NOMO-1 treated with DMSO at 0.1 percent for 48 hours (cell line): ENCODE measurements around the gene NBPF3.

Source experiments
- DNase-seq: peaks from one replicate; lab custom pipeline; 2025; ENCODE audit not compliant: unreplicated experiment; lab: John Stamatoyannopoulos, UW

Gene NBPF3

GRCh38 chr1:21491488-21492355, 51.8 kb downstream of the NBPF3 start:
- DNase-seq, result no peak

- DNase-seq, result no peak
These were observed 52.4 kb downstream of the NBPF3 start for GRCh38 chr1:21492356-21492625.

DNA sequence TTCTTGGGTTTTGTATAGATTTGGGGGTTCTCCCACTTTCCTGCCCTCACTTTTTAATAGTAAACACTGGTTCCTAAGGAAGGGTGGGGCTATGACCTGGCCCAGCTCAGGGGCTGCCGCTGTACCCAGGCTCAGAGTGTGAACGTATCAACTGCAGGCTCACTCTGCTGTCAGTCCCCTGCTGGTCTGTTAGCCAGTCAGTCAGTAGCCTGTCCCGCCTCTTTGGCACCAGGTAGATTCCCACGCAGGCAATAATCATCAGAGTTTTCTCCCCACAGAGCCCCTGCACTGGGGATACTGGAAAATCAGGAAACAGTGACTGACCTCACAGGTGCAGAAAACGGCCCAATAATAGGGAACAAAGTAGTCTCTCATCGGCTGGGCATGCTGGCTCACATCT, 54.3 kb downstream of the NBPF3 start:
- no peak for DNase-seq

DNA sequence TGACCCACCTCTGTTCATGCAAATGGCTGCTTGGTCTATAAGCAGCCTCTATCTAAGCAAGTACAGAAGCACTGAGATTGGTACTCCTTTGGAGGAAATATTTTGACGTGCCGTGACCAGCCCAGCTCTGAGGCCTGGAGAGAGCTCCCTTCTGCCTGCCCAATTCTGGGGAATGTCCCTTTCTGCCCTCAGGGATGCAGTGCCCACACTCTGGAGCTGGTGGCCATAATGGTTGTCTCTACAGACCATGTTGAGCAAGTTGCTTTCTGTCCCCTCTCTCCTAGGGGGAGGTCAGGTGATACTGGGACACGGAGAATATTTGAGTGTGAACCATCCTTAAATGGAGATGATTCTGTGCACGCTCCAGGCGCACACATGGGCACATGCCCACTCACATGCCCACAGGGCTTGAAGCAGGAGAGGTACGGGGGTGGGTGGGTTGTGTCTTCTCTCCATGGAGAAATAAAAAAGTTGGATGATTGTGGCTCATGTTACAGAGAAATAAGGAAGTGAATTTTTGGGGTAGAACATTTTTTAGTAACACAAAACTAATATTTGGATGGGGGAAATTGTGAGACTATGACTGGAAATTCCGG, 55.4 kb downstream of the NBPF3 start:
- no peak for DNase-seq

DNA sequence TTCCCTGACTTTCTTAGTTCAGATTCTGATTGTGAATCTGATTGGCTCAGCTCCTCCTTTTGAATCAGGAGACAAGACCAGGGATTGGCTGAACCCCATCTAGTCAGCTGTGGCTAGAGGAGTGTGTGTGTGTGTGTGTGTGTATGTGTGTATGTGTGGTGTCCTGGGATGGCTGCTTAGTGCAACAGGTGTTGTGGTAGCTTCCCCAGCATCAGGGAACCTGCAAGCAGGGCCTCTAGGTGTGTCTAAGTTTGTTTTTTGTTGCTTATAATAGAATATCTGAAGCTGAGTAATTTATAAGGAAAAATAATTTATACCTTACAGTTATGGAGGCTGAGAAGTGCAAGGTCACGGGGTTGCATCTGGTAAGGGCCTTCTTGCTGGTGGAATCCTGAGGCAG, 56.1 kb downstream of the NBPF3 start:
- no peak for DNase-seq

DNA sequence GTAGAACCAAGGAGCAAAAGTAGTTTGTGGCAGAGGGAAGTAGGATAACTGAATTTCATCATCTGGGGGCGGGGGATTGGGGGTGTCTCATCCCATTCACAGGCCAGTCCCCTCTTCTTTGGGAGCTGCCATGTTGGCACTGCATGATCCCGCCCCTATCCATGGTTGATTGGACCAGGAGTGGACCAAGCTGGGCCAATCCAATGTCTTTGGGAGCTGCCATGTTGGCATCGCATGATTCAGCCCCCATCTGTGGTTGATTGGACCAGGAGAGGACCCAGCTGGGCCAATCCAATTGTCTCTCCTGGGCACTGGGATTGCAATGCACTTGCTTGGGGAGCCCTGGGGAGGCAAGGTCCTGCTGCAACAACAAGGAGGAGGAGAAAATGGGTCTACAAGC, 56.9 kb downstream of the NBPF3 start:
- DNase-seq, result no peak

- DNase-seq, result no peak
These were observed 57.6 kb downstream of the NBPF3 start for GRCh38 chr1:21497466-21498061.

DNA sequence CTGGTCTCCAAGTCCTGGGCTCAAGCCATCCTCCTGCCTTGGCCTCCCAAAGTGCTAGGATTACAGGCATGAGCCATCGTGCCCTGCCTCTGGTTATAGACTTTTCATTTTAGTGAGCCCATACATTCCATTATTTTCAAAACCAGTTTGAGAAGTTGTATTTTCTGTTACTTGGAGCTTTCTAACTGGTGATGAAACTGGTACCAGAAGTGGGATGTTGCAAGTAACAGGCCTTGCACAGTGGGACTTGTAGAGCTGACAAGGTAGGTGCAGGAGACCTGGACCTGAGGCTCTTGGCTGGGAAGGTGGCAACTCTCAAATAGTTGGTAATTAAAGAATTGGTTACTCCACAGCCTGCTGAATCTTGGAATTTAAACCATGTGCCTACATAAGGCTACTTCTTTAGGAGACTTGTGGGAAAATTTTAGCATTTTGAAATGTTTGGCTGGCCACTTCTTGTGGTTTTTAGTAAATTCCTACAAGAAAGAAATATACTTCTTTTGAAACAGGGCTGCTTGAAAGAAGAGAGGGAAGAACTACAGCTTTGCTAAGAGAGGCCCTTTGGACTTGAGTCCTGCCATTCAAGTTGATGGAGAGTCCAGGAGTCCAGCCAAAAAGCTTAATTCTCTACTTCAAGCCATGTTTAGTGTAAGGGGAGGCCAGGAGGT, 59.5 kb downstream of the NBPF3 start:
- no peak for DNase-seq

- no peak for DNase-seq
These were observed 63.9 kb downstream of the NBPF3 start for GRCh38 chr1:21503706-21504377.

GRCh38 chr1:21506804-21507203, 66.9 kb downstream of the NBPF3 start:
- DNase-seq, result no peak

- no peak for DNase-seq
These were observed 67.8 kb downstream of the NBPF3 start for GRCh38 chr1:21507511-21508270.

DNA sequence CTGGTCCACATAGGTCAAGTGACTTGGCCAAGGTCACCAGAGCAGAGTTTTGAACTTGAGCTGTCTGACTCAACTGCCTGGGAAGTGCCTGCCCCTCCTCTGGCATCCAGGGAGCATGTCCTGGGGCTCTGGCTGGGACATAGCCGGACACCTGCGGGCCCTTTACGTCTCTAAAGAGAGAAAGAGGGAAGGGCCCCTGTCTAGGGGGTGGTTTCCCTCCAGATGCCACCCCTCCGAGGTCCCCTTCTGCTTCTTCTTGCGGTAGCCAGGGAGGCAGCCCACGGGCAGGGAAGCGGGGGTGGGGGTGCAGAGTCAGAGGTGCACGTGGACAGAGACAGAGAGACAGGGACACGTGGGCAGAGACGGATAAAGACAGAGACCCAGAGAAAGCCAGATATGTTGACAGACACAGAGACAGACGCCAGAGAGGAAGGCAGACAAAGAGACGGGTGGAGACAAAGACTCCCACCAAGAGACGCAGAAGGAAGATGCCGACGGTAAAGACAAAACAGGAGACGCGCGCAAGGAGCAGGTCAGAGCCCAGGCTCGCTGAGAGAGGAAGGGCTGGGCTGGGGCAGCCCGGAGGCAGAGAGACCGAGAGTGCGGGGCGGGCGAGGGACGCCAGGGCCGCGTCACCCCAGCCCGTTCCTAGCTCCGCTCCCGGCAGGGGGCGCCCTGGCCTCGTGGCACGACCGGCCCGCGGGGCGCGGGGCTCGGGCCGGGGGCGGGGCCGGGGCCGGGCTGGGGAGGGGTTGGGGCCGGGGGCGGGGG, 68.8 kb downstream of the NBPF3 start:
- peak; percentile 23 for DNase-seq

DNA sequence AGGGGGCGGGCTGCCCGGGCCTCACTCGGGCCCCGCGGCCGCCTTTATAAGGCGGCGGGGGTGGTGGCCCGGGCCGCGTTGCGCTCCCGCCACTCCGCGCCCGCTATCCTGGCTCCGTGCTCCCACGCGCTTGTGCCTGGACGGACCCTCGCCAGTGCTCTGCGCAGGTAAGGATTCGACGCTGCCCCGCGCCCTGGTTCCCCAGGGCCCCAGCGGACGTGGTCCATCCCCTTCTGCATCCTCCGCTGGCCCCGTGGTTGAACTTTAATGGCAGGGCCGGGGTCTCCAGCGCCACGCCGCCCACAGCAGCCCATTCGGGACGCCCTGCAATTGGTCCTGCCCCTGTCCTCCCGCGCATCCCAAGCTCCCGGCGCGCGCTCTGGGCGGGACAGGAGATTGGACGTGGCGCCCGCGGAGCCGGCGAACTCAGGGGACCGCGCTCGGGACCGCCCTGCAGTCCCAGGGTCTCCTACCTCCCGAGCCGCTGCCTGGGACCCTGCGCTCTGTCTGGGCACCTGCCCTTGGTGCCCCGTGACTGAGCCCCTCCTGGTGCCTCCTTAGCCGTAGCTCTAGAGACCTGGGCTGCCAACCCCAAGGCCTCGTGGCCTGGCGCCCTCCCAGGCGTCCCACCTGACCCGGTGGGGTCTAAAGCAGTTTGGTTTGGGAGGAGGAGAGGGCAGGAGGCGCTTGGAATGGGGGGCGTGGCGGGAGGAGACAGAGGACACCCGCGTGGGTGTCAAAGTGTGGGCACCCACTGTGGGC, 69.6 kb downstream of the NBPF3 start, which contains the start of gene ALPL:
Gene ALPL, plus strand, starts transcription at position 73 of the 762 bp plus-strand sequence. CDS start 44,659 bp downstream, outside the sequence.
- DNase-seq, result no peak

DNA sequence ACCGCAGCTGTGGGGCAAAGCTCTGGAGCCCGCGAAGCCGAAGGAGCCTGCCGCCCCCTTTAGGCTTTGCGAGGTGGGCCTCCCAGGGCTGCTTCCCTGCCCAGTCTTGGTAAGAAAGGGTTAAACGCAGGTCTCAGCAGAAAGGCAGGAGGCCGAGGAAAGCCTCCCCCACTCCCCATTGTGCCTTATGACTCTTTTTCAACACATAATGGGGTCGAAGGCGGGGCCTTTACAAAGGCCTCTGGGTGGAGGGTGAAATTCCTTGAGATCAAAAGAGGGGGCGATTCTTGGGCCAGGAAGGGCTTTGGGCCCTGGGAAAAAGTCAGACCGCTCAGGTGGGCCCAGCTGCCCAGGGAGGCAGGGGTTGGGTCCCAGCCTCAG, 70.2 kb downstream of the NBPF3 start:
- DNase-seq, result no peak

GRCh38 chr1:21510885-21511578, 71.1 kb downstream of the NBPF3 start:
- no peak for DNase-seq

- DNase-seq, result no peak
These were observed 71.9 kb downstream of the NBPF3 start for GRCh38 chr1:21511579-21512522.

DNA sequence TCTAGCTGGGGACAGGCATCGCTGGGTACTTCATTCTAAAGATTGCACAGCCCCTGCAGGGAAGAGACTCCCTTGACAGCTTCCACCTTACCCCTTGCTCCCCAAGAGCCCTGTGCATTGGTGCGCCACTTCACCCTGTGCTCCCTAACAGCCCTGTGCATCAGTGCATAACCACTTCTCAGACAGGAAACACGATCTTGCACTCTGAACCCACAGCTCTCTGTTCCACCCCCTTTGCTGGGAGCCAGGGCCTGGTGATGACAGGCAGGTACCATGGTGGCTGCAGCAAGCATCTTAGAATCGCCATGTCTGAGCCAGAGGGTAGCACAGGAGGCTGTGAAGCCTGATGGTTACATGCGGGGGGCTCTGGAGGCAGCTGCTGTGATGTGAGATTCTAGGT, 74.3 kb downstream of the NBPF3 start:
- no peak for DNase-seq
